ENCODE measurements around the gene RNF125.
"Not testable (repeated sequence)": the region's sequence is repeated elsewhere in the genome, so short reads cannot be mapped to it uniquely, and the experiment has no call there.

The RNF125 gene

DNA sequence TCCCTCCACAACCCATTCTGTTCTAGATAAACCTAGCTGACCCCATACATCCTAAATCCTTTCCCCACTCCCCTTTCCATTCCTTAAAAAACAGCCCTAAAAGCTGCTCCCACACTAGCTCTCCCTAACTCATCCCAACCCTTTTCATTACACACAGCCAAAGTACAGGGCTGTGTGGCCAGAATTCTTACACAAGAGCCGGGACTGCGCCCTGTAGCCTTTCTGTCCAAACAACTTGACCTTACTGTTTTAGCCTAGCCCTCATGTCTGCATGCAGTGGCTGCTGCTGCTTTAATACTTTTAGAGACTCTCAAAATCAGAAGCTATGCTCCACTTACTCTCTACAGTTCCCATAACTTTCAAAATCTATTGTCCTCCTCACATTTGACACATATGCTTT lies 14.8 kb upstream of the RNF125 start:
- not testable (repeated sequence) for H3K9me3 Mint-ChIP-seq; H3K4me1 Mint-ChIP-seq (ENCODE audit: low read depth)
- peaks cover 12% of the 10 kb centered on the region for H3K27me3 Mint-ChIP-seq (ENCODE audit: low read depth)

DNA sequence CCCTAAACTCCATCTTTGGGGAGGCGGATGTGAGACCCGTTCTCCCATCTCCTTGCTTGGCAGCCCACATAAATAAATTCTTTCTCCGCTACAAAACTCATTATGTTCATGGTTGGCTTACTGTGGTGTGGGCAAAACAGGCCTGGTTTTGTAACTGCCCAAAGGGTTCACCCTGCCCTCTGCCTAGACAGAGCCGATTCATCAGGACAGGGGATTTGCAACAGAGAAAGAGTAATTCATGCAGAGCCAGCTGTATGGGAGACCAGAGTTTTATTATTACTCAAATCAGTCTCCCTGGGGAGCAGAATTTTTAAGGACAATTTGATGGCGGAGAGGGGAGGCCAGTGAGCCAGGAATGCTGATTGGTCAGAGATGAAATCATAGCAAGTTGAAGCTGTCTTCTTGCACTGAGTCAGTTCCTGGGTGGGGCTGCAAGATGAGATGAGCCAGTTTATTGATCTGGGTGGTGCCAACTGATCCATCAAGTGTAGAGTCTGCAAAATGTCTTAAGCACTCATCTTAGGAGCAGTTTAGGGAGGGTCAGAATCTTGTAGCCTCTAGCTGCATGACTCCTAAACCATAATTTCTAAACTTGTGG lies 8.4 kb upstream of the RNF125 start:
- Mint-ChIP-seq H3K27ac (peak overlapping the region; percentile 50), H3K4me1 (ENCODE audit: low read depth) (peaks cover 12% of the 10 kb centered on the region), H3K36me3 (ENCODE audit: low read depth) (no peaks in the 10 kb centered on the region), H3K9me3 (no peaks in the 10 kb centered on the region), H3K4me3 (no peak overlapping the region), H3K27me3 (ENCODE audit: low read depth) (peaks cover 3% of the 10 kb centered on the region)

More for the DNA sequence above, 14.8 kb upstream of the RNF125 start:
- H3K36me3 Mint-ChIP-seq (ENCODE audit: low read depth); H3K4me3 Mint-ChIP-seq; H3K27ac Mint-ChIP-seq: not testable (repeated sequence)

DNA sequence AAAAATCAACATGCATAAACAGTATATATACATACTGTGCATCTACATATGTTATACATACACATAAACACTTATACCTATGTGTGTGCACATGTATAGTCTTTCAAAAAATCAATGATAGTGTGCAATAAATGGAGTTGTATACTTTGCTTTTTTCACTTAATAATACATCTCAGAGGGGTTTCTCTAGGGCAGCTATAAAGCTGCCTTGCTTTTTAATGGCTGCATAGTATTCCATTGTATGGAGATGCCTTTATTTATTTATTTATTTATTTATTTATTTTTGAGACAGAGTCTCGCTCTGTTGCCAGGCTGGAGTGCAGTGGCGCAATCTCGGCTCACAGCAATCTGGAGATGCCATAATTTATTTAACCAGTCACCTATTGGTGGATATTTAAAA lies 7.4 kb upstream of the RNF125 start:
- Mint-ChIP-seq H3K36me3 (ENCODE audit: low read depth) (peaks cover 3% of the 10 kb centered on the region), H3K9me3 (no peaks in the 10 kb centered on the region), H3K4me1 (ENCODE audit: low read depth) (peaks cover 17% of the 10 kb centered on the region), H3K4me3 (no peak overlapping the region), H3K27me3 (ENCODE audit: low read depth) (peaks cover 8% of the 10 kb centered on the region), H3K27ac (no peak overlapping the region)

DNA sequence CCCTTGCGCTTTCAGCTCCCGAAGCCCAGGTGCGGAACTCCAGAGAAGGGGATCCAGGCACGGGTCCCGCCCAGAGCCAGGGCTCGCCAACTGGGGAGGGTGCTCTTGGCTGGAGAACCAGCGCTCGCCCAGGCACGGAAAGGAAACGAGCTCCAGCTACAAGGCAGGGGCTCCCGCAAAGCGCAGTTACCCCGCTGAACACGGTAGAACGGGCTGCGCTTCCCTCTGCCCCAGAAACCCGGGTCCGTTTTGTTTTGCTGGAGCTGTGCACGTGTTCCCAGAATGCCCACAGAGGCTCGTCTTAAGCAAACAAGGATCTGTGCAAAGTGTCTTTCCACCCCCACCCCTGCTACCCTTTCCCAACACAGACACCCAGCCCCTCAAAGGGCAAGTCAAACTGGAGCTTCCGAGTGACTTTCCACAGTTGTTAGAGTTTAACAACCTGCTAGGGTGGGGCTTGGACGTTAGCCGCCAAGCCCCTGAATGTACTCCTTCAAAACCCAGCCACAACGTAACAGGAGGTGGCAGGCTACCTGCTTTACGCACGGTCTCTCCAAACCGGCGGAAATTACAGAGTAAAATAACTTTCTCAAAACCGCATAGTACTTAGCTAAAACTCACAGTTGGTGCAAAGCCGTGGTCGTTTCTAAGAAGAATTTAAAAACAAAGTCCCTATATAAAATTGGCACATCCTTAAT lies 775 bp downstream of the RNF125 start:
- H3K27me3 Mint-ChIP-seq (ENCODE audit: low read depth): peaks cover 9% of the 10 kb centered on the region
- no peaks in the 10 kb centered on the region for H3K9me3 Mint-ChIP-seq
- peaks cover 38% of the 10 kb centered on the region for H3K4me1 Mint-ChIP-seq (ENCODE audit: low read depth)
- peaks cover 28% of the 10 kb centered on the region for H3K36me3 Mint-ChIP-seq (ENCODE audit: low read depth)
- H3K4me3 Mint-ChIP-seq: peak overlapping the region; percentile 99
- H3K27ac Mint-ChIP-seq: peak overlapping the region; percentile 99

DNA sequence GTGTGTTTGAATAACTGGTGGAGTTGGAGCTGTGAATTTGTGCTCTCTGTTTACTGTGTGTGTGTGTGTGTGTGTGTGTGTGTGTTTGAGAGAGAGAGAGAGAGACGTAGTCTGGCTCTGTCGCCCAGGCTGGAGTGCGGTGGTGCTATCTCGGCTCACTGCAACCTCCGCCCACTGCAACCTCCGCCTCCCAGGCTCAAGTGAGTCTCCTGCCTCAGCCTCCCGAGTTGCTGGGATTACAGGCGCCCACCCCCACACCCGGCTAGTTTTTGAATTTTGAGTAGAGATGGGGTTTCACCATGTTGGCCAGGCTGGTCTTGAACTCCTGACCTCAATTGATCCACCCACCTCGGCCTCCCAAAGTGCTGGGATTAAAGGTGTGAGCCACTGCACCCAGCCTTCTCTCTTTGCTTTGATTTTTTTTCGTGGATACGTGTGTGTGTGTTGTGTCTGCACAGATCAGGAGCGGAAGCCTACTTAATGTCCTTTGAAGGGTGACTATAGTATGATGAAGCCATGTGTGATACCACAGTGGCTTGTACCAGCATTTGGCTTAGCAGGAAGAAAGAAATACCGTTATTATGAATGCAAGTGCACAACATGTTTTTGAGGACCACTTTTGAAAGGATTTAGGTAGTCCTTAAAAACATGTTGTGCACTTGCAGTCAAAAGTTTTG lies 1.5 kb downstream of the RNF125 start:
- H3K27ac Mint-ChIP-seq: peak overlapping the region; percentile 99
- not testable (repeated sequence) for H3K27me3 Mint-ChIP-seq (ENCODE audit: low read depth); H3K9me3 Mint-ChIP-seq
- H3K36me3 Mint-ChIP-seq (ENCODE audit: low read depth): peaks cover 30% of the 10 kb centered on the region
- H3K4me1 Mint-ChIP-seq (ENCODE audit: low read depth): peaks cover 40% of the 10 kb centered on the region
- peak overlapping the region; percentile 99 for H3K4me3 Mint-ChIP-seq

DNA sequence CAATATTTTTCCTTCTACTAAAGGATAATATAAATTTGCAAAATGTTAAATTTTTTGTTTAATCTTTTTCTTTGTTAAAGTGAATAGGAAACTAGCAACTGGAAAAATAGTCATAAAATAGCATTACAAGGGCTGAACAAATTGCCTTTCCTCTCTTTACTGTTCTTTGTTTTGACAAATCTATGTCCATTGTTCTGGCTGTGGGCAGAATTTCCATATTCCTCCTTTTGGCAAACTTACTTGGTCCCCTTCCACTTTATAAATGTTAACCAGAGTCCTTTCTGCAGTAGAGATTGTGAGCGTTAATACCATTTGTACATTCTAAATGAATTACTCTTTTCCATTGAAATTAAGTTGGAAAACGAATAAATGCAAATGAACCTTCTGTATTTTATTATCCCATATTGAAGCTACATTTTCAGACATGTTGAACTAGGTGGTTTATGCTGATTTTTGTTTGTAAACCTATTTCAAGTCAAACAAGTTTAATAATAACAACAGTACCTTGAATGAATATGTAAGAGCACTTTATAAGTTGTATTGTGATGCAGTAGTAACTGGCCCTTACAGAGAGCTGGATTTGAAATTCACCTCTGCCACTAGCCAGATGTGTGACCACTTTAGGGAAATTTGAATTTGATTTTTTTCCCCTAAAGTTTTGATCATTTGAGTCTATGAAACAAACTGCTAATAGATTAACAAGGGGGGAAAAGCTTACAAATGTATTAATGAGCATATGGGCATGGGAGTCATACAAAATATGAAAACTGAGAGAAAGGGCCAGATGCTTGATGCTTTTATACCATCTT lies 3.3 kb downstream of the RNF125 start:
- H3K27me3 Mint-ChIP-seq (ENCODE audit: low read depth): no peaks in the 10 kb centered on the region
- H3K9me3 Mint-ChIP-seq: no peaks in the 10 kb centered on the region
- H3K4me1 Mint-ChIP-seq (ENCODE audit: low read depth): peaks cover 40% of the 10 kb centered on the region
- H3K36me3 Mint-ChIP-seq (ENCODE audit: low read depth): peaks cover 32% of the 10 kb centered on the region
- peak overlapping the region; percentile 38 for H3K4me3 Mint-ChIP-seq
- H3K27ac Mint-ChIP-seq: no peak overlapping the region

DNA sequence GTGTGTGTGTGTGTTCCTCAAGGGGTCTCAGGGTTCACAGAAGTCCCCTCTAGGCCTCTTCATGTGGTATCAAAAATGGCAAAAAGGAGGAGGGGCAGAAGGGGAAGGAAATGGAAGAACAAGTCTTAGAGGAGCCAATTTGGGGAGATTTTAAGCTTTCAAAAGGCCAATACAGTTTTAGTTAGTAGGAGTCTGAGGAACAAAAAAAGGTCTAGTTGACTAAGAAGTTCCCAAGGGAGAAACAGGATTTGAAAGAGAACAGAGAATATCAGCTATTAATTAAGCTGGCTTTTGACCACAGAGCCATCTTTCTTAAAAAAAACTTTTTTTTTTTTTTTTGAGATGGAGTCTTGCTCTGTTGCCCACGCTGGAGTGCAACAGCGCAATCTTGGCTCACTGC lies 7.1 kb downstream of the RNF125 start:
- Mint-ChIP-seq H3K4me1 (ENCODE audit: low read depth) (peaks cover 50% of the 10 kb centered on the region), H3K36me3 (ENCODE audit: low read depth) (peaks cover 37% of the 10 kb centered on the region), H3K9me3 (no peaks in the 10 kb centered on the region), H3K4me3 (peak overlapping the region; percentile 5), H3K27ac (no peak overlapping the region), H3K27me3 (ENCODE audit: low read depth) (no peaks in the 10 kb centered on the region)

DNA sequence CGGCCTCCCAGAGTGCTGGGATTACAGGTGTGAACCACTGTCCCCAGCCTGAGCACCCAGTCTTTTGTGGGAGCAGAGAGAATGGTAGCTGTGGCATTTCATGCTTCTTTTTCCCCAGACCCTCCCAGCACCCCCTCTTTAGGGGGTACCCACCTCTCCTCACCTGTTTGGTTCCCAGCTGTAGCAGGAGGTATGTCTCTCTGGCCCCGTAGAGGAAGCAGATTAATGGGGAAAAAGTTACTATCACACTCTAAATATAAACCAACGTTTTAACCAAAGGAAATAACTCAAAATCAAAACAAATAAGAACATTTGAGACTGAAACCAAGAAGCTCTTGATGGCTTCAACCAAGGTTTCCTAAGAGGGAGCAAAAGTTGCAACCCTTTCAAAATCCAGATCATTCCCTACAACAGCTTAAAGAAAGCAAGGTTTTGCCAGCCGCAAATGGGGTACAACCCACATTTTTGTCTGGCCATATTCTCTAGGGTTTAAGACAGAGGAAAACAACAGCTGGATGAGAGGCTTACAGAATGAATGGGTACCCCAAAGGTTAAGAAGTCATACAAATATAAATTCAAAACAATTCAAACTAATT lies 8.0 kb downstream of the RNF125 start:
- peaks cover 50% of the 10 kb centered on the region for H3K4me1 Mint-ChIP-seq (ENCODE audit: low read depth)
- H3K27me3 Mint-ChIP-seq (ENCODE audit: low read depth): no peaks in the 10 kb centered on the region
- peaks cover 43% of the 10 kb centered on the region for H3K36me3 Mint-ChIP-seq (ENCODE audit: low read depth)
- H3K9me3 Mint-ChIP-seq: no peaks in the 10 kb centered on the region
- H3K4me3 Mint-ChIP-seq: peak overlapping the region; percentile 62
- peak overlapping the region; percentile 65 for H3K27ac Mint-ChIP-seq

DNA sequence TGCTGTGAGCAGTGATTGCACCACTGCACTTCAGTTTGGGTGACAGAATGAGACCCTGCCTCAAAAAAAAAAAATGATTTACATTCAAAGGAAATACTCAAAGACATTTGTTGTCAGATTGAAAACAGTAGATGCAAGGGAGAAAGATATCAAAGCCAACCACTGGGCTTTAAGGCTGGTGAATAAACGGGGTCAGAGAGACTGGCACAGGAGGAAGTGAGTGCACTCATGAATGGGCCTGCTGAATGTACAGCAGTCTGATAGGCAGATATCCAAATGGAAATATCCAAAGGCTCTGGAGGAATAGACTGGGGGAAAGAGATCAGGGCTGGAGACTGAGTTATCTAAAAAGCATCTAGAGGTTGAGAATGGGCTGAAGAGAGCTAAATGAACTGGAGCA lies 10.9 kb downstream of the RNF125 start:
- Mint-ChIP-seq H3K36me3 (ENCODE audit: low read depth) (peaks cover 44% of the 10 kb centered on the region), H3K27ac (no peak overlapping the region), H3K27me3 (ENCODE audit: low read depth) (no peaks in the 10 kb centered on the region), H3K4me1 (ENCODE audit: low read depth) (peaks cover 56% of the 10 kb centered on the region), H3K9me3 (no peaks in the 10 kb centered on the region), H3K4me3 (no peak overlapping the region)

DNA sequence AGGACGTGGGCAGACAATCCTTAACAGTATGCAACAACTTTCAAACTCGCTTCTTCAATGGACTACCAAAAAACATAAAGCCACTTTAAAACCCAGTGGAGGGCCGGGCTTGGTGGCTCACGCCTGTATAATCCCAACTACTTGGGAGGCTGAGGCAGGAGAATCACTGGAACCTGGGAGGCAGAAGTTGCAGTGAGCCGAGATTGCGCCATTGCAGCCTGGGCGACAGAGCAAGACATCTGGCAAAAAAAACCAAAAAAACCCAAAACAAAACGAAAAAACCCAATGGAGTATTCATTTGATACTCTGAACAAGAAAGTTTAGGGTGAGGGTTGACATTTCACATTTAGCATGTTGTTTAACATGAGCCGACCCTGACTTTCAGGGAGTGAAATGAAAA lies 14.0 kb downstream of the RNF125 start:
- Mint-ChIP-seq H3K4me3 (no peak overlapping the region), H3K27ac (peak overlapping the region; percentile 6), H3K27me3 (ENCODE audit: low read depth) (no peaks in the 10 kb centered on the region), H3K9me3 (no peaks in the 10 kb centered on the region), H3K36me3 (ENCODE audit: low read depth) (peaks cover 52% of the 10 kb centered on the region), H3K4me1 (ENCODE audit: low read depth) (peaks cover 54% of the 10 kb centered on the region)

DNA sequence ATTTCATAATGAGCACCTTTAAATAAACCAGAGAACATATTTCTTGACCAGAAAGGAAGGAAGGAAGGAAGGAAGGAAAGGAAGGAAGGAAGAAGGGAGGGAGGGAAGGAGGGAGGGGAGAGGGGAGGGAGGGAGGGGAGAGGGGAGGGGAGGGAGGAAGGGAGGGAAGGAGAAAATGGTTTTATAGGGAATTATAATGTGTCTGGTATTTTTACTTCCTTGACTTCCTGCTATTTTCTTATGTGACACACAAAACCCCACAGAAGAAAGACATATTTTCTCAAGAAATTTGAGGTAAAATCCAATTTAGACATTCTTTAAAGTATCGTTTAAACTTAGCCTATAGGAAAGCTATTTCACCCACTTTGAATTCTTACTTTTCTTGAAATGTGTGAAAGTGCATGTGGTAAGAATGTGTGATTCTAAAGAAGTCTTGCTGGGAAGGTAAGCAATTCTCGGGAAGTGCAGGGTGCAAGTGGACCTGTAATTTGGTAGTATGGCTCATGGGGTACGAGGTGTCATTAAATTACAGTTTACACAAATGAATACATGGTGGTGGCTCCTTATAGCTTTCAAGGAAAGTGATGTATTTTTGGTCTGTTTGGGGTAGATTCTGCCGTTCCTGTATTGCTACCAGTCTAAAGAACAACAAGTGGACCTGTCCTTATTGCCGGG lies 18.0 kb downstream of the RNF125 start:
- Mint-ChIP-seq H3K4me3 (no peak overlapping the region), H3K4me1 (ENCODE audit: low read depth) (peaks cover 52% of the 10 kb centered on the region), H3K27me3 (ENCODE audit: low read depth) (no peaks in the 10 kb centered on the region), H3K9me3 (no peaks in the 10 kb centered on the region), H3K27ac (peak overlapping the region; percentile 20), H3K36me3 (ENCODE audit: low read depth) (peaks cover 60% of the 10 kb centered on the region)

DNA sequence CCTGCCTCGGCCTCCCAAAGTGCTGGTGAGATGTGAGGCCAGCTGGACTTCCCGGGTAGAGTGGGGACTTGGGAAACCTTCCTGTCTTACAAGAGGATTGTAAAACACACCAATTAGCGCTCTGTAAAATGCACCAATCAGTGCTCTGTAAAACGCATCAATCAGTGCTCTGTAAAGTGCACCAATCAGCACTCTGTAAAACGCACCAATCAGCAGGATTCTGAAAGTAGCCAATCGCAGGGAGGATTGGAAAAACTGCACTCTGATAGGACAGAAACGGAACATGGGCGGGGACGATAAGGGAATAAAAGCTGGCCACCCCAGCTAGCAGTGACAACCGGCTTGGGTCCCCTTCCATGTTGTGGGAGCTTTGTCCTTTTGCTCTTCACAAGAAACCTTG lies 19.0 kb downstream of the RNF125 start:
- no peaks in the 10 kb centered on the region for H3K9me3 Mint-ChIP-seq
- peaks cover 63% of the 10 kb centered on the region for H3K36me3 Mint-ChIP-seq (ENCODE audit: low read depth)
- no peaks in the 10 kb centered on the region for H3K27me3 Mint-ChIP-seq (ENCODE audit: low read depth)
- no peak overlapping the region for H3K4me3 Mint-ChIP-seq
- H3K4me1 Mint-ChIP-seq (ENCODE audit: low read depth): peaks cover 56% of the 10 kb centered on the region
- H3K27ac Mint-ChIP-seq: no peak overlapping the region

DNA sequence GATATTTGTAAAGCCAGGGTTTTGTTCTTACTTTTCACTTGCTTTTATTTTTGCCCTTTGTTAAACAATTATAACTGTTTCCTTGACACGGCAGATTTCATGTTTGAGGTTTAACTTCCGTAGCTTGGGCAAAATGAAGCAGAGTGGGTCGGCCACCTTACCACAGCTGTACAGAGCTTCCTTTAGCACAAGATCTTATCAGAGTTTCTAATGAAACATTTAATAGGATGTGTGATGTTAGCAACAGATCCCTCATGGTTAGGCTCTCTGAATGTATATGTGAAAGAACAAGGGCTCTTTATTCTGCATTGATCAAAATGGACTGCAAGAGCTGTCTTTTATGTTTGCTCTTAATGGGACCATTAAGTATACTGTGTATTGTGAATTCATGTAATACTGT lies 22.3 kb downstream of the RNF125 start:
- H3K4me1 Mint-ChIP-seq (ENCODE audit: low read depth): peaks cover 42% of the 10 kb centered on the region
- H3K9me3 Mint-ChIP-seq: no peaks in the 10 kb centered on the region
- peak overlapping the region; percentile 67 for H3K4me3 Mint-ChIP-seq
- peak overlapping the region; percentile 84 for H3K27ac Mint-ChIP-seq
- H3K27me3 Mint-ChIP-seq (ENCODE audit: low read depth): no peaks in the 10 kb centered on the region
- peaks cover 62% of the 10 kb centered on the region for H3K36me3 Mint-ChIP-seq (ENCODE audit: low read depth)

DNA sequence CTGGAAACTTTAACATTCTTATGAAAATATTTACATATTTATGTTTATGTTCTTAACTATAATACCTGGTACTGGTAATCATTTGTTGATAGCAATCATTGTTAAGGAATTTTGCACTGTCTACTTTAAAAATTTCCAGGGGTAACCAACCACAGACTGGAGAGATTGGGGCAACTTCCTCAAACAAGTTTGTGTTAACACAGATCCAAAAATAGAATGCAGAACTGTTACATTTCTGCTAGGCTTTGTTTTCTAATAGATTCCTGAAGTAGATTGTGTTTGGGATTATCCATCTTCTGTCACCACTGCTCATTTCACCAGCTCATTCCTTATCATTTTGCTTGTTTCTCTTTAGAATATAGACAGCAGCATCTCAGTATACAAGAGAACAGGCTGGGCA lies 23.7 kb downstream of the RNF125 start:
- Mint-ChIP-seq H3K9me3 (no peaks in the 10 kb centered on the region), H3K27me3 (ENCODE audit: low read depth) (no peaks in the 10 kb centered on the region), H3K27ac (peak overlapping the region; percentile 12), H3K4me3 (peak overlapping the region; percentile 4), H3K36me3 (ENCODE audit: low read depth) (peaks cover 54% of the 10 kb centered on the region), H3K4me1 (ENCODE audit: low read depth) (peaks cover 32% of the 10 kb centered on the region)

All from T-helper 1 cell treated with Interleukin-12 subunit alpha and Interleukin-12 subunit beta and Interleukin-4 antibody, amounts not matched to agents 30 μg/mL and 1 μg/mL, for 36 hours (primary cell).